ENCODE results near the gene ATP5IF1. TPM values are rescaled to one million over a fixed set of nuclear protein-coding genes. Genes with fewer than 3 reads are reported as not detected.

The ATP5IF1 gene
- total RNA-seq, 2 donors from 2014 or later, result 90.2 to 133 TPM

GRCh38 chr1:28267633-28268032, 31.7 kb downstream of the ATP5IF1 start:
- Histone ChIP-seq H3K27me3 (replicated peaks; ENCODE audit: insufficient read depth) (no peaks in the 10 kb centered on the region), H3K27ac (no peak overlapping the region), H3K4me1 (ENCODE audit: control insufficient read depth in 1 of 2, low read depth in 2 of 2) (peaks cover 0 to 16% of the 10 kb centered on the region in 2 donors), H3K36me3 (peaks cover 2% of the 10 kb centered on the region), H3K9me3 (no peaks in the 10 kb centered on the region), H3K4me3 (no peak overlapping the region)
- TF ChIP-seq CTCF (IDR thresholded peaks at IDR 0.05), result no peak
- ATAC-seq (ENCODE audit: insufficient number of reproducible peaks, low FRiP score, low read depth), result no peak
- no peak for DNase-seq (ENCODE audit: low spot score)

DNA sequence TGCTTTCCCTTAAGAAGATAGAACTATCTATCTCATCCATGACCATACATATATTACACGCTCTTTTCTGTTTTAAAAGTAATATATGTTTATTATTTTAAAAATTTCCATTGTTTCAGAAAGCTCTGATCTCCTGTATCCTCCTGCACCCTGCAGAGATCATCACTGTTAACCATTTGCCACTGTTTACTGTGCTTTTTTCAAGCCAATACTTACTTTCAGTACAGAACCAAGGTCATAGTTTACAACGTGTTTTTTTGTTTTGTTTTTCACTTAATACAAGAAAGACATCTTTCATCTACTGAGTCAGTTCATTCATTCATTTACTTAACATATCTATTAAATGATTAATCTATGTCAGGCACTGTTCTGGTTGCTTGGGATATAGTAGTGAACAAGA, 33.6 kb downstream of the ATP5IF1 start:
- H3K27me3 ChIP-seq (replicated peaks; ENCODE audit: insufficient read depth), result no peaks in the 10 kb centered on the region
- peaks cover 15% of the 10 kb centered on the region for H3K36me3 ChIP-seq
- H3K9me3 ChIP-seq, result no peaks in the 10 kb centered on the region
- H3K4me3 ChIP-seq, result no peak overlapping the region
- H3K27ac ChIP-seq, result no peak overlapping the region
- no peak for TF ChIP-seq CTCF (IDR thresholded peaks at IDR 0.05)
- DNase-seq (ENCODE audit: low spot score) (no peak), ATAC-seq (ENCODE audit: insufficient number of reproducible peaks, low FRiP score, low read depth) (no peak)
- H3K4me1 ChIP-seq (ENCODE audit: control insufficient read depth in 1 of 2, low read depth in 2 of 2), result peaks cover 0 to 9% of the 10 kb centered on the region in 2 donors

DNA sequence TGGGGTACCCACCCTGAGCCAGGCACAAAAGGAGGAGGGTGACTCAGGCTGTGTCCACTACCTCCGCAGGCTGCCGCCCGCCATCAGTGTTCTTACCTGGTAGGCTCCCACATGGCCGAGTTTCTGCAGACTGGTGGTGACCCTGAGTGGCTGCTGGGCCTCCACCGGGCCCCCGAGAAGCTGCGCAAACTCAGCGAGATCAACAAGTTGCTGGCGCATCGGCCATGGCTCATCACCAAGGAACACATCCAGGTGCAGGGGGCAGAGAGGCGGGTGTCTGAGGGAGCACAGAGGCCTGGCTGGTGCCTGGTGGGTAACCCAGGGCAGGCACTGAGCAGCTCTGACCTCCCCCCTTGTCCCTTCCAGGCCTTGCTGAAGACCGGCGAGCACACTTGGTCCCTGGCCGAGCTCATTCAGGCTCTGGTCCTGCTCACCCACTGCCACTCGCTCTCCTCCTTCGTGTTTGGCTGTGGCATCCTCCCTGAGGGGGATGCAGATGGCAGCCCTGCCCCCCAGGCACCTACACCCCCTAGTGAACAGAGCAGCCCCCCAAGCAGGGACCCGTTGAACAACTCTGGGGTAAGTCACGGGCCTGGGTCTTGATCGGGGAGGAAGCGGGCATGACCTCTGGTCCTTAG, 36.4 kb downstream of the ATP5IF1 start:
- Histone ChIP-seq H3K27me3 (replicated peaks; ENCODE audit: insufficient read depth) (no peaks in the 10 kb centered on the region), H3K36me3 (peaks cover 23% of the 10 kb centered on the region), H3K4me3 (no peak overlapping the region), H3K4me1 (ENCODE audit: control insufficient read depth in 1 of 2, low read depth in 2 of 2) (peaks cover 0 to under 1% of the 10 kb centered on the region in 2 donors), H3K27ac (no peak overlapping the region), H3K9me3 (no peaks in the 10 kb centered on the region)
- DNase-seq (ENCODE audit: low spot score) (no peak), ATAC-seq (ENCODE audit: insufficient number of reproducible peaks, low FRiP score, low read depth) (no peak)
- TF ChIP-seq CTCF (IDR thresholded peaks at IDR 0.05), result no peak

- ATAC-seq (ENCODE audit: insufficient number of reproducible peaks, low FRiP score, low read depth), result no peak
These were observed 37.4 kb downstream of the ATP5IF1 start for GRCh38 chr1:28273216-28273860.

More at GRCh38 chr1:28273216-28273860, 37.4 kb downstream of the ATP5IF1 start:
- no peaks in the 10 kb centered on the region for H3K9me3 ChIP-seq
- no peaks in the 10 kb centered on the region for H3K27me3 ChIP-seq (replicated peaks; ENCODE audit: insufficient read depth)
- no peak overlapping the region for H3K27ac ChIP-seq
- peaks cover 23% of the 10 kb centered on the region for H3K36me3 ChIP-seq
- no peak for TF ChIP-seq CTCF (IDR thresholded peaks at IDR 0.05)
- no peaks in the 10 kb centered on the region for H3K4me1 ChIP-seq (ENCODE audit: control insufficient read depth in 1 of 2, low read depth in 2 of 2)
- DNase-seq (ENCODE audit: low spot score), result no peak
- H3K4me3 ChIP-seq, result no peak overlapping the region
